PC-9 (cell line): Measurements from ENCODE around the gene PRUNE2. TPM values are rescaled to one million over a fixed set of nuclear protein-coding genes. Genes with fewer than 3 reads are reported as not detected.

Experiments
- BruUV-seq: library from RNA; stranded (reverse); fragments of 400-500 nt; replicated peaks from 2 replicates; lab custom pipeline; 2021; lab: Mats Ljungman, UMichigan
- CTCF ChIA-PET: fragments of 300-600 bp; sonication (Branson Sonifier 250); formaldehyde crosslinking; loops from one replicate; lab custom pipeline; 2022; ENCODE audit warnings: antibody characterized with exemption; lab: Charles Lee
- POLR2A ChIA-PET: fragments of 300-600 bp; sonication (Branson Sonifier 250); formaldehyde crosslinking; loops from one replicate; lab custom pipeline; 2022; ENCODE audit warnings: antibody characterized with exemption; ENCODE audit not compliant: unreplicated experiment; lab: Charles Lee
- DNase-seq, 2 experiments: peaks; one replicate each; pipeline versions ENCODE4 v3.0.0 to v3.0.0-alpha.2; 2015 to 2022; ENCODE audit warnings: mixed read lengths in 1 of 2
- H2AFZ ChIP-seq: fragments of 200-600 bp; sonication (generic); 2 replicates; pipeline ENCODE4 v1.8.1; 2017; ENCODE audit warnings: antibody characterized with exemption
- H3F3A ChIP-seq: fragments of 200-600 bp; sonication (generic); 2 replicates; pipeline ENCODE4 v1.8.1; 2017; ENCODE audit warnings: antibody characterized with exemption, mild to moderate bottlenecking, low read depth; ENCODE audit not compliant: insufficient read depth
- H3K27ac ChIP-seq: fragments of 200-600 bp; sonication (generic); 2 replicates; pipeline ENCODE4 v1.6.1; 2016; ENCODE audit warnings: mixed run types
- H3K27me3 ChIP-seq: fragments of 200-600 bp; sonication (generic); 2 replicates; pipeline ENCODE4 v1.6.1; 2016; ENCODE audit warnings: low read depth, mixed run types; ENCODE audit not compliant: insufficient read depth
- H3K36me3 ChIP-seq: fragments of 200-600 bp; sonication (generic); 2 replicates; pipeline ENCODE4 v1.6.1; 2016; ENCODE audit warnings: low read depth, mixed run types
- H3K4me1 ChIP-seq: fragments of 200-600 bp; sonication (generic); replicated peaks from 2 replicates; pipeline ENCODE4 v1.6.1; 2016; ENCODE audit warnings: mixed run types; ENCODE audit not compliant: insufficient read depth
- H3K4me2 ChIP-seq: fragments of 200-600 bp; sonication (generic); 2 replicates; pipeline ENCODE4 v1.6.1; 2017; ENCODE audit warnings: mixed run types
- H3K4me3 ChIP-seq: fragments of 200-600 bp; sonication (generic); 2 replicates; pipeline ENCODE4 v1.6.1; 2016; ENCODE audit warnings: mixed run types
- H3K79me2 ChIP-seq: fragments of 200-600 bp; sonication (generic); 2 replicates; pipeline ENCODE4 v1.6.1; 2017; ENCODE audit warnings: low read depth, mixed run types
- H3K9me2 ChIP-seq: fragments of 200-600 bp; sonication (generic); 2 replicates; pipeline ENCODE4 v1.8.1; 2017; ENCODE audit warnings: mild to moderate bottlenecking; ENCODE audit not compliant: insufficient read depth
- H3K9me3 ChIP-seq: fragments of 200-600 bp; sonication (generic); 2 replicates; pipeline ENCODE4 v1.8.1; 2016; ENCODE audit warnings: low read depth; ENCODE audit not compliant: insufficient read depth
- H4K20me1 ChIP-seq: fragments of 200-600 bp; sonication (generic); 2 replicates; pipeline ENCODE4 v1.8.1; 2017; ENCODE audit not compliant: insufficient read depth
- CTCF ChIP-seq: fragments of 200-600 bp; sonication (generic); conservative IDR thresholded peaks from 2 replicates; pipeline ENCODE4 v1.6.1; 2017; ENCODE audit warnings: mixed run types, antibody characterized with exemption, mild to moderate bottlenecking, moderate library complexity
- EZH2 ChIP-seq: fragments of 200-600 bp; sonication (generic); IDR thresholded peaks from 2 replicates; pipeline ENCODE4 v1.8.0; 2017; ENCODE audit warnings: antibody characterized with exemption, low read depth
- intact Hi-C: fragments of 100-400 bp; cut with micrococcal nuclease; formaldehyde crosslinking; loops from one replicate; pipeline ENCODE4 v1.10.0; 2022; ENCODE audit not compliant: unreplicated experiment
- total RNA-seq: library from RNA; stranded (reverse); gene quantifications from 2 replicates; pipeline ENCODE4 v1.2.3, GENCODE V29; 2021

PRUNE2 gene
- total RNA-seq, 1 experiment from 2014 or later: 0.20 TPM

DNA sequence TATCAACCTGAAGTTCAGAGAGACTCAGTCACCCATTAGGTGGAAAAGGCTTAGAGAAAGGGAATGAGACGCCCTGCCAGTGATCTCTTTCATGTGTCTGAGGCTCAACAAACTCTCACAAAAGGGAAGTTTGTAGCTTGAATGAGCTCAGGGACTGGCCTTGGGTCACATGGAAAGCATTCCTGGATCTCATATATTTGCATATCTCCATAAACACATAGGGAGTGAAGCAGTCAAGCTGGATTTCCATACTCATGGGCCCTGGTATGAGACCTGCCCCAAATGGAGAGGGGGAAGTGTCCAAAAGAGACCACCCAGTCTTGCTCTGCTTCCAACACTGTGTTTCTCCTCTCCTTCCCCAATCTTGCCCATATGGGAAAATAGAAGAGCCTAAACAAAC is 26.4 kb upstream of the PRUNE2 start:
- Histone ChIP-seq H4K20me1 (no peaks in the 10 kb centered on the region), H3K9me3 (no peaks in the 10 kb centered on the region), H3K4me3 (no peak overlapping the region), H3K4me1 (no peaks in the 10 kb centered on the region), H3K9me2 (no peaks in the 10 kb centered on the region), H3K27ac (no peak overlapping the region), H3K27me3 (0 out of 2 replicates have a peak, but pooled peaks cover 7% of the 10 kb centered on the region), H3K4me2 (no peak overlapping the region), H3K36me3 (no peaks in the 10 kb centered on the region), H2AFZ (no peak overlapping the region), H3K79me2 (no peaks in the 10 kb centered on the region), H3F3A (no peaks in the 10 kb centered on the region)
- intact Hi-C loops: no loop called here
- TF ChIP-seq CTCF: no peak
- TF ChIP-seq EZH2: no peak
- ChIA-PET CTCF (no interaction called here), POLR2A (no interaction called here)
- BruUV-seq: no TSS peak
- DNase-seq: no peak

- H3K36me3 ChIP-seq: no peaks in the 10 kb centered on the region
- no peaks in the 10 kb centered on the region for H3K9me2 ChIP-seq
- intact Hi-C loops: no loop called here
- H3K79me2 ChIP-seq: no peaks in the 10 kb centered on the region
- no peak overlapping the region for H3K4me2 ChIP-seq
- ChIA-PET CTCF (interaction anchor here (0.6 kb wide), 1 partner anchor 824 kb away, joined by 3 read pairs; no protein-coding TSS in a partner anchor), POLR2A (no interaction called here)
- H3K4me3 ChIP-seq: no peak overlapping the region
- H4K20me1 ChIP-seq: no peaks in the 10 kb centered on the region
- H3K4me1 ChIP-seq: no peaks in the 10 kb centered on the region
- no peaks in the 10 kb centered on the region for H3K9me3 ChIP-seq
- no peak overlapping the region for H3K27ac ChIP-seq
- BruUV-seq: no TSS peak
- no peak for DNase-seq
- H2AFZ ChIP-seq: no peak overlapping the region
- no peak for TF ChIP-seq CTCF
- no peak for TF ChIP-seq EZH2
- no peaks in the 10 kb centered on the region for H3F3A ChIP-seq
- H3K27me3 ChIP-seq: 0 out of 2 replicates have a peak, but pooled peaks cover 5% of the 10 kb centered on the region
Observed at GRCh38 chr9:76927540-76928240, 21.8 kb upstream of the PRUNE2 start.

- intact Hi-C loops: no loop called here
- CTCF ChIA-PET: no interaction called here
- H3K27ac ChIP-seq: no peak overlapping the region
Observed at GRCh38 chr9:76926846-76927245, 20.9 kb upstream of the PRUNE2 start.

More at GRCh38 chr9:76926846-76927245, 20.9 kb upstream of the PRUNE2 start:
- no peaks in the 10 kb centered on the region for H3K4me1 ChIP-seq
- H3F3A ChIP-seq: no peaks in the 10 kb centered on the region
- H3K79me2 ChIP-seq: no peaks in the 10 kb centered on the region
- POLR2A ChIA-PET: no interaction called here
- TF ChIP-seq CTCF (no peak), EZH2 (no peak)
- no peaks in the 10 kb centered on the region for H3K9me3 ChIP-seq
- H3K9me2 ChIP-seq: no peaks in the 10 kb centered on the region
- no peaks in the 10 kb centered on the region for H4K20me1 ChIP-seq
- 0 out of 2 replicates have a peak, but pooled peaks cover 5% of the 10 kb centered on the region for H3K27me3 ChIP-seq
- H2AFZ ChIP-seq: no peak overlapping the region
- BruUV-seq: no TSS peak
- H3K36me3 ChIP-seq: no peaks in the 10 kb centered on the region
- H3K4me3 ChIP-seq: no peak overlapping the region
- no peak for DNase-seq
- H3K4me2 ChIP-seq: no peak overlapping the region
